HFF-Myc (cell line): ENCODE results near the gene ZXDC.

Experiments
- DNase-seq: peaks from one replicate; pipeline ENCODE4 v3.0.0-alpha.2; 2011; ENCODE audit warnings: low read depth; ENCODE audit errors: extremely low read depth
- H3K4me3 ChIP-seq: replicated peaks from 2 replicates; pipeline ENCODE4 v1.5.1; 2011; ENCODE audit warnings: low read depth, mild to moderate bottlenecking, control low read depth, low read length
- CTCF ChIP-seq: IDR thresholded peaks from 2 replicates; pipeline ENCODE4 v1.5.1; 2012; ENCODE audit warnings: mild to moderate bottlenecking, low read depth, low read length, control low read depth; ENCODE audit errors: missing control alignments

The ZXDC gene

DNA sequence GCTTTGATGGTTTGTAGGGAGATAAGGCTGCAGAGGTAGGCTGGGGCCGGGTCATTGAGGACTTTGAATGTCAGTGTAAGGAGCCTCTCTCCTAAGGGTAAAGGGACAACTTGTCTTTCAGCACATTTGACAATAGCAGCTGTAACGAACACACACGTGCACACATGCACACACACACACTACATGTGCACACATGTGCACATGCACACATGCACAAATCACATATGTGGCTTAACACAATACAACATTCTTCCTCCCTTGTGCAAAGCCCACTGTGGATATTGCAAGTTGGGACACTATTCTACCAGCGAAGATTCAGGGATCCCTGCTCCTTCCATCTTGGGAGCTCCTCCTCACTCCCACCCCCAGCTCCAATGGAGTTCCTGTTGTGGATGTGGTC, 82.1 kb downstream of the ZXDC start:
- no peak for TF ChIP-seq CTCF
- H3K4me3 ChIP-seq: no peak overlapping the region
- DNase-seq: no peak

- TF ChIP-seq CTCF: no peak
- no peak for DNase-seq
- H3K4me3 ChIP-seq: no peak overlapping the region
Observed at GRCh38 chr3:126392246-126392645, 83.4 kb downstream of the ZXDC start.

DNA sequence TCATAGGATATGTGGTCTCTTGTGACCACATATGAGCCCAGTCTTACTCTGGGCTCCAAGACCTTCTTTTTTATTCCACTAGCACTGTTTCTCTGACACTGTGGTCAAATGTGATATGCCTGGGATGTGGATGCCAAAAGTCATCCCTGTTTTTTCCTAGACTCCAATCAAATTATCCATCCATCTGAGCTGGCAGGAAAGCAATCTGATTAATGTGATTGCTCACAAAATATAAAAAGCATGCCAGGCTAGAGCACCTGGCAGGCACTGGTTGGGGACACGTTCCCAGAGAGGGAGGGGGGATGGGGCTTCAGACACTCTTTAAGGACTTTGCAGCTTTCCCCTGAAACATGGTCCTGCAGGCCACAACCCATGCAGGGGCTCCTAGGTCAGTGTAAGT, 84.1 kb downstream of the ZXDC start:
- DNase-seq: no peak
- no peak for TF ChIP-seq CTCF
- no peak overlapping the region for H3K4me3 ChIP-seq

- DNase-seq: no peak
- no peak overlapping the region for H3K4me3 ChIP-seq
- TF ChIP-seq CTCF: no peak
Observed at GRCh38 chr3:126390751-126391150, 84.9 kb downstream of the ZXDC start.

GRCh38 chr3:126390201-126390600, 85.5 kb downstream of the ZXDC start:
- no peak for DNase-seq
- no peak for TF ChIP-seq CTCF
- H3K4me3 ChIP-seq: no peak overlapping the region

GRCh38 chr3:126389794-126390146, 85.9 kb downstream of the ZXDC start:
- no peak for TF ChIP-seq CTCF
- no peak for DNase-seq
- H3K4me3 ChIP-seq: no peak overlapping the region

GRCh38 chr3:126389112-126389793, 86.4 kb downstream of the ZXDC start:
- peak; percentile 32 for DNase-seq
- TF ChIP-seq CTCF: peak; percentile 92
- peak overlapping the region; percentile 32 for H3K4me3 ChIP-seq
